Stimulated activated CD8-positive, alpha-beta memory T cell treated with anti-CD3 and anti-CD28 coated beads, Interleukin-4, amount 100 ng/mL, for 1 hour (primary cell): Measurements from ENCODE around the gene STK25.
"Not testable (repeated sequence)": the region's sequence is repeated elsewhere in the genome, so short reads cannot be mapped to it uniquely, and the experiment has no call there.

Experiments
- DNase-seq, 2 donors: peaks; one replicate each; pipeline ENCODE4 v3.0.0-alpha.2; 2020; ENCODE audit warnings: low read depth in 2 of 2, low spot score in 1 of 2

The STK25 gene

GRCh38 chr2:241540401-241540770, 32.0 kb upstream of the STK25 start:
- no peak for DNase-seq

- DNase-seq: no peak
Observed at GRCh38 chr2:241539616-241540374, 31.4 kb upstream of the STK25 start.

DNA sequence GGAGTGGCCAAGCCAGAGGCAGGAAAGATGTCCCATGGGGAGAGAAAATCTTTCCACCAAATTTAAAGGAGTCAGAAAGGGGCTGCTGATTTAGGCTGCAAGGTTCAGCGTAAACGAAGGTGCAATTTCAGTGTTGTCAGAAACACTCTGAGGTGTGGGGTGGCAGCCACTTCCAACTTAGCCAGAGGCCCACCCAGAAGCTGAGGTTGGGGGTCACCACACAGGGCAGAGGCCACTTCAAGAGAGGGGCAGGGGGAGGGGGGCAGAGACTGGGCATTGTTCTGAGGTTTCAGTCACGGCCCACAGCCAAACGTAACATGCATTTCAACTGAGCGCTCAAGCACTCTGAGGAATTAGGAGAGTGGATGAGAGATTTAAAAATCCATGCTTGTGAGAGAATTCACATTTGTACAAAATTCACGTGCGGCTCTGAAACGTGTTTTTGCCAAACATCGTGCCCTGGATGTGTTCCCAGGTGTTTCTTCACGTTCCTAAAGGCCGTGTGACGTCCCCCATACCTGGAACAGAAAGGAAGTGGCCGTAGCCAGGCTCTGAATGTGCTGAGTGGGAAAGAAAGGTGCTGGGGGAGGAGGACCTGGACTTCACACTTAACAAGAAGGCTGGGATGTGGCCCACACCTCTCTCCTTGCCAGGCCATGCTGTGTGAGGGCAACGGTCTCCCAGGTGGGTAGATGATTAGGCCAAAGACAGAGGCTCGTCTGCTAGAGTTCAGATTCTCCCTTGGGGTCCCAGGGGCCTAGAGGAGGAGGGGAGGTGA, 30.6 kb upstream of the STK25 start:
- DNase-seq: no peak

DNA sequence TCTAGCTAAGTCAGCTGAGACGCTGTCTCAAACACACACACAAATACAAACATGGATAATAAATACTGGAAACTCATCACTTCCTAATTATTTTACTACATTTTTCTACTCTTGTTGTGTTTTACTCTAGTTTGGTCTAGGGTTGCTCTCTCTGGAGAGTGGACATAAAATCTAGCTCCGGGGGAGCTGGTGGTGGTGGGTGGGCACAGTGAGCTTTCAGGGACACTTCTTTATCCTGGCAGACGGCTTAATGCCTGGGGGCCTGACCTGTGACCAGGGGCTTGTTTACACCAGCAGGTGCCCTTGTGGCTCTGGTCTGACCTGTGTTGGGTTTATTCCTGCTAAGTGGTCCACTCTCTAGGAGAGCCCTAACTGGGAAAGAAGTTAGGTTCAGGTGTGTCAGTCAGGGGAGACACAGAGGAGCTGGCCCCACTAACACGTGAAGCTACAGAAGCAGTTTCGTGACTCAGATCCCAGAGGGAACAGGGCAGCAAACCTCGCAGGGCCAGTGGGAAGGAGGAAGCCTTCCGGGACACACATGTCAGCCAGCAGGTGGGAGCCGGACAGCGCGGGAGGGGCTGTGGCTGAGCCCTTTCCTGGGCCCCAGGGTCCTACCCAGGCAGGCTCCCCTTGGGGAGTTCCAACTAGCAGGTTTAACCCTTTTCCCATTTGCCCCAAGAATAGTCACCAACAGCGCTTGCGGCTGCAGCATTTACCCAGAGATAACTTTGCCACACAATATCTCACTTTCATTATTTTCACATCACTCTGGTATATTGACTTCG, 27.7 kb upstream of the STK25 start:
- no peak for DNase-seq

GRCh38 chr2:241534701-241535375, 26.5 kb upstream of the STK25 start:
- no peak for DNase-seq

DNA sequence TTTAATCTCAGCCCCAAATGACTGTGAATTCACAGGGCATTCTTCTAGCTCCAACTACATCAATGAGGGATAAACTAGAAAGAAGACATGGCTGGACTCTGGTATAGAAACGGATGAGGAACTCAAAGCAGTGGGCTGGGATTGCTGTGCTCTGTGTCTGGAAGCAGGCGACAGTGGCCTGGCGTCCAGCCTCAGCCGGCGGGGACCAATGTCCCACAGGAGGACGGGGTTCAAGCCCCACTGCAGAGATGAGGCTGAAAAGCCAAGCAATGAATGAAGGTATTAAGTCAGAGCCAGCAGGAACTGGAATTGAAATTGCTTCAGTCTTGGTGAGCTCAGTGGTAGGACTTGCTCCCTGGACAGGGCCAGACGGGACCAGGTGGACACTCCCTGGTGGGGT, 25.9 kb upstream of the STK25 start:
- DNase-seq: no peak

DNA sequence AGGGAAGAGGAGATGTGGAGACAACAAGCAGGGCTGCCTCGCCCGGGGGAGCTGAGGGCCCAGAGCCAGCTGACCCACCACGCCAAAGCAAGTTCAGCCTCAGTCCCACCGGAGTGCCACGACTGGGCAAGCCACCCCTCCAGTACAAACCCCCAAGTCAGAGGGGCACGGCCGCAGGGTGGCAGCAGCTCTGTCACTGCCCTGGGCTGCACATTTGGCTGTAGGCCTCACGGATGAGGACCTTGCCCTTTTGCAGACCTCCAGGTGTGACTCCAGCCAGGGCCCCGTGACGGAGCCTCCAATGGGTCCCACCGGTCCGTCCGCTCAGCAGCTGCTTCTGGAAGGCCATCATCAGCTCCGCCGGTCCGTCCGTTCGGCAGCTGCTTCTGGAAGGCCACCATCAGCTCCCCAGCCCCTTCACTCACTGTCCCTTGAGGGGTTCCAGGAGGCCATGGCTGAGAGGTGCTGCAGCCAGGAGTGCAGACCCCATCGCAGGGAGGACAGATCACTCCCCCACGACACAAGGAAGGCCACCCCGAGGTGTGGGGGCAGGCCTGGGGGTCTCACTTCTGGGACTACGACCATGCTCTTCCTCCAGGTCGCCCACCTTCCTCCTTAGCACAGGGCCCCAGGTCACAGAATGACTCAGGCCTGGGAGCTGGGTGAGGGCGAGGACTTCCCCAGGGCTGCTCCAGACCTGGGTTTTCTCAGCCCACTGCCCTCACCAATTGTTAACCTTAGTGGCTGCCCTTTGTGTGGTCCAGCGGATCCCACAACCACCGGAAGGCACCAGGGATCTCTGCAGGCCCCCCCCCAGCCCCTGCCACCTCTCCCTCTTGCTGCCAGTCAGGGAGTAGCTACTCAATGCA, 24.6 kb upstream of the STK25 start:
- no peak for DNase-seq

GRCh38 chr2:241532168-241532567, 23.8 kb upstream of the STK25 start:
- DNase-seq: no peak

DNA sequence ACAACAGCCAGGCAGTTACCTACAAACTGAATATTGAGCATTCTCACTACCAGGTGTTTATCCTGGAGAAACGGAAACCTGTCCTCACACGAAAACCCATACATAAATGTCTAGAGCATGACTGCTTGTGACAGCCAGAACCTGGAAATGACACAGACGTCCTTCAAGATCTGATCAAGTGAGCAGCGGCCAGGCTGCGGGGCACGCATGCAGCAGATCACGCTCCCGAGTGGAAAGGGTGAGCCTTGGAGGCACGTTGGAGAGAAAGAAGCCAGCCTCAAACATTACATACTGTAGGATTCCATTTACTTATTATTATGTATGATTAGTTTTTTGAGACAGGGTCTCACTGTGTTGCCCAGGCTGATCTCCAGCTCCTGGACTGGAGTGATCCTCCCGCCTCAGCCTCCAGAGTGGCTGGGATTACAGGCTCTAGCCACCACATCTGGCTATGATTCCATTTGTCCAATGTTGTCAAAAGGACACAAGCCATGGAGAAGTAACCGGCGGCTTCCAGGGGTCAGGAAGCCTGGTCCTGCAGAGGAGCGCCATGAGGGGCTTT, 22.9 kb upstream of the STK25 start:
- DNase-seq: no peak

DNA sequence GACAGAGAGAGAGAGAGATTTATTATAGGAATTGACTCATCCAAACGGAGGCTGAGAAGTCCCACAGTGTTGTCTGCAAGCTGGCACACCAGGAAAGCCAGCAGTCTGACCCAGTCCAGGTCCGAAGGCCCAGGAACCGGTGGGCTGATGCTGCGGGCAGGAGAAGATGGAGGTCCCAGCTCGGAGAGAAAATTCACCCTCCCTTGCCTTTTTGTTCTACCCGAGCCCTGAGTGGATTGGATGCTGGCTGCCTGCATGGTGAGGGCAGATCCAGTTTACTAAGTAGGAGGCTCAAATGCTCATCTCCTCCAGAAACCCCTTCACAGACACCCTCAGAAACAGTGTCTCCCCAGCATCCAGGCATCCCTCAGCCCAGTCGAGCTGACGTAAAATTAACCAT, 22.2 kb upstream of the STK25 start:
- no peak for DNase-seq

GRCh38 chr2:241525818-241526780, 17.7 kb upstream of the STK25 start:
- not testable (repeated sequence) for DNase-seq

- DNase-seq: no peak
Observed at GRCh38 chr2:241522477-241522876, 14.1 kb upstream of the STK25 start.

GRCh38 chr2:241519669-241520068, 11.3 kb upstream of the STK25 start:
- no peak for DNase-seq

GRCh38 chr2:241517297-241517696, 8.9 kb upstream of the STK25 start:
- no peak for DNase-seq

GRCh38 chr2:241516520-241516965, 8.2 kb upstream of the STK25 start:
- no peak for DNase-seq

GRCh38 chr2:241514986-241515737, 6.8 kb upstream of the STK25 start:
- DNase-seq: no peak

GRCh38 chr2:241514553-241514952, 6.2 kb upstream of the STK25 start:
- no peak for DNase-seq

DNA sequence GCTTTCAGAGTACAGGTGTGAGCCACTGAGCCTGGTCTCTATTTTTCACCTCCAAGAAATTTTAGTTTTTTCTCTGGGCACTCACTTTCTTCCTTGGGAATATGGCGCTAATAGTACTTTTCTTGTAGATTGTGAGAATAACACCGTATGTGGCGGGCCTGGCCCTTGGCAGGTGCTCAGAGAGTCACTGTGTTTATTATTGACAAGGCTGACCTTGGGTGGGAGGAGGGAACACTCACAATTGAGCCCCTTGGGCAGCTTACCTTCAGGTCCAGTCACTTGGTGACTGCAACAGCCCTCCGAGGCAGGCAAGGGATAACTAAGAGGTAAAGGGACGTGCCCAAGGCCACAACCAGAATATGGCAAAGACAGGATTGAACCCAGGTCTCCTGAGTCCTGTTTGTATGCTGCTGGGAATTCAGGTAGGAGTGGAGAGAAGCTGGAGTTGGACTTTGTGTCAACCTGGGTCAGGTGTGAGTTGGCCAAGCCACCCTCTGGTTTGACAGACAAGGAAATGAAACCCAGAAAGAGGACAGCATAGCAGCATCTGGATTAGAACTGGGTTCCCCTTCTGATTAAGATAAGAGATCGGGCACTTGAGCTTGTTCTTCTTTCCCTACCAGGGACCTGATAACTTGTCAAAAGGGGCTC, 2.8 kb upstream of the STK25 start:
- no peak for DNase-seq
